ENCODE results near the gene DNAH10.

Gene DNAH10

DNA sequence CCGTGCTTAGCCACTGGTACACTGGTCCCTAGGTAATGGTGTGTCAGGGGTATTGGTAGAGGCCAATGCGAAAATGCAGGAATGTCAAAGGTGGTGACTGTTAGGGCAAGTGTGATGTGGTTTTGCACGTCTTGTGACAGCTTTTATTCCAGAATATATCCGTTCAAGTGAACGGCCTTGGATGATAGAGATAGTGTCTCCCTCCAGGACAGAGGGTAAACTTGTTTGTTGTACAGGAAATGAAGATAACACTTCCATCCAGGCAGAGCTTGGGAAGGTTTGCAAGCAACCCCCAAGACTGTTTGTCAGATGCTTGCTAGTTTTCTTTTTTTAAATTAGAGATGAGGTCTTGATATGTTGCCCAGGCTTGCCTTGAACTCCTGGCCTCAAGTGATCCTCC lies 84.2 kb downstream of the DNAH10 start:
- DNase-seq (ENCODE audit: low read depth): no peak
- TF ChIP-seq, protein P1, sequence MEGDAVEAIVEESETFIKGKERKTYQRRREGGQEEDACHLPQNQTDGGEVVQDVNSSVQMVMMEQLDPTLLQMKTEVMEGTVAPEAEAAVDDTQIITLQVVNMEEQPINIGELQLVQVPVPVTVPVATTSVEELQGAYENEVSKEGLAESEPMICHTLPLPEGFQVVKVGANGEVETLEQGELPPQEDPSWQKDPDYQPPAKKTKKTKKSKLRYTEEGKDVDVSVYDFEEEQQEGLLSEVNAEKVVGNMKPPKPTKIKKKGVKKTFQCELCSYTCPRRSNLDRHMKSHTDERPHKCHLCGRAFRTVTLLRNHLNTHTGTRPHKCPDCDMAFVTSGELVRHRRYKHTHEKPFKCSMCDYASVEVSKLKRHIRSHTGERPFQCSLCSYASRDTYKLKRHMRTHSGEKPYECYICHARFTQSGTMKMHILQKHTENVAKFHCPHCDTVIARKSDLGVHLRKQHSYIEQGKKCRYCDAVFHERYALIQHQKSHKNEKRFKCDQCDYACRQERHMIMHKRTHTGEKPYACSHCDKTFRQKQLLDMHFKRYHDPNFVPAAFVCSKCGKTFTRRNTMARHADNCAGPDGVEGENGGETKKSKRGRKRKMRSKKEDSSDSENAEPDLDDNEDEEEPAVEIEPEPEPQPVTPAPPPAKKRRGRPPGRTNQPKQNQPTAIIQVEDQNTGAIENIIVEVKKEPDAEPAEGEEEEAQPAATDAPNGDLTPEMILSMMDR (IDR thresholded peaks at IDR 0.05; ENCODE audit: low read depth, low read length, missing control alignments): no peak
- in situ Hi-C loops (cut with HindIII; ENCODE audit: low sequenced_read_pairs): no loop called here
- H3K4me3 ChIP-seq (ENCODE audit: low read depth, low read length): no peak overlapping the region

DNA sequence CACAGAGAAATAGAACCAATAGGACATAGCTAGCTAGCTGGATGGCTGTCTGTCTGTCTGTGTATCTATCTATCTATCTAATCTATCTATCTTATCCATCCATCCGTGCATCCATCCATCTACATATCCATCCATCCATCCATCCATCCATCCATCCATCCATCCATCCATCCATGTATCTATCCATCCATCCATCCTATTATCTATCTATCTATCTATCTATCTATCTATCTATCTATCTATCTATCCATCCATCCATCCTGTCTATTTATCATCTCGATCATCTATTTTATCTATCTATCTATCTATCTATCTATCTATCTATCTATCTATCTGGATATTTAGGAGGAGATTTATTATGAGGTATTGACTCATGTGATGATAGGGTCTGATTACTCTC lies 84.9 kb downstream of the DNAH10 start:
- DNase-seq (ENCODE audit: low read depth): no peak
- no peak overlapping the region for H3K4me3 ChIP-seq (ENCODE audit: low read depth, low read length)
- in situ Hi-C loops (cut with HindIII; ENCODE audit: low sequenced_read_pairs): no loop called here
- TF ChIP-seq, protein P1 (IDR thresholded peaks at IDR 0.05; ENCODE audit: low read depth, low read length, missing control alignments): no peak

DNA sequence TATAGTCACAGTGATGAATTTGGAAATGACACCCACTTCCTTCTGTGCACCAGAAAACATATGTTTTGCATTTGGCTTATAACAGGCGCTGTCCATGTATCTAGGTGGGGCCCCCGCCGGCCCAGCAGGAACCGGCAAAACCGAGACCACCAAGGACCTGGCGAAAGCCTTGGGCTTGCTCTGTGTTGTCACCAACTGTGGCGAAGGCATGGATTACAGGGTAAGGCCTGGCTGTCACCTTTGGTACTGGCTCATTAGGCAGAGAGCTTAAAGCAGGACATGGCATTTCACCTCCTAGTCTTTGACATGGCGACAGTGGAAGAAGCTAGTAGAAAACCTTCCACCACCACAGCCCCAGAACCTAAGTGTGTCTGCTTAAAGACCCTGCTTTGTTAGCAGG lies 85.8 kb downstream of the DNAH10 start:
- H3K4me3 ChIP-seq (ENCODE audit: low read depth, low read length): no peak overlapping the region
- no peak for DNase-seq (ENCODE audit: low read depth)
- in situ Hi-C loops (cut with HindIII; ENCODE audit: low sequenced_read_pairs): no loop called here
- TF ChIP-seq, protein P1 (IDR thresholded peaks at IDR 0.05; ENCODE audit: low read depth, low read length, missing control alignments): no peak

DNA sequence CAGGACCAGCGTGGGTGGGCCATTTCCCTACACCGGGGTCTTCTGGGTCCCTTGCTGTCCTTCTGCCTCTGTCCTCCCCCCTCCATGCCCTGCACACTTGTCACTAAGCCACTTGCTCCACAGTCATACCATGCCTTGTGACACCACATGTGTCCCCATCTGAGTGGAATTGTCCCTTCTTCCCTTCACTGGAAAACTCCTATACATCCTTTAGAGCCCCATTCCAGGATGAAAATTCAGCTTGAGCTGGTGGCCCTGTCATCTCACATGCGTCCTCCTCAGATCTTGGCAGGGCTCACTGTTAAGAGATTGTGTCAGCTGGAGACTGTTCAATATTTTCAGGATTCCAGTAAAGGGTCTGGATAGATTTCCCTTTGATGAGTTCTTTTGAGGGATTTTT lies 87.4 kb downstream of the DNAH10 start:
- in situ Hi-C loops (cut with HindIII; ENCODE audit: low sequenced_read_pairs): no loop called here
- H3K4me3 ChIP-seq (ENCODE audit: low read depth, low read length): no peak overlapping the region
- TF ChIP-seq, protein P1 (IDR thresholded peaks at IDR 0.05; ENCODE audit: low read depth, low read length, missing control alignments): no peak
- DNase-seq (ENCODE audit: low read depth): no peak

DNA sequence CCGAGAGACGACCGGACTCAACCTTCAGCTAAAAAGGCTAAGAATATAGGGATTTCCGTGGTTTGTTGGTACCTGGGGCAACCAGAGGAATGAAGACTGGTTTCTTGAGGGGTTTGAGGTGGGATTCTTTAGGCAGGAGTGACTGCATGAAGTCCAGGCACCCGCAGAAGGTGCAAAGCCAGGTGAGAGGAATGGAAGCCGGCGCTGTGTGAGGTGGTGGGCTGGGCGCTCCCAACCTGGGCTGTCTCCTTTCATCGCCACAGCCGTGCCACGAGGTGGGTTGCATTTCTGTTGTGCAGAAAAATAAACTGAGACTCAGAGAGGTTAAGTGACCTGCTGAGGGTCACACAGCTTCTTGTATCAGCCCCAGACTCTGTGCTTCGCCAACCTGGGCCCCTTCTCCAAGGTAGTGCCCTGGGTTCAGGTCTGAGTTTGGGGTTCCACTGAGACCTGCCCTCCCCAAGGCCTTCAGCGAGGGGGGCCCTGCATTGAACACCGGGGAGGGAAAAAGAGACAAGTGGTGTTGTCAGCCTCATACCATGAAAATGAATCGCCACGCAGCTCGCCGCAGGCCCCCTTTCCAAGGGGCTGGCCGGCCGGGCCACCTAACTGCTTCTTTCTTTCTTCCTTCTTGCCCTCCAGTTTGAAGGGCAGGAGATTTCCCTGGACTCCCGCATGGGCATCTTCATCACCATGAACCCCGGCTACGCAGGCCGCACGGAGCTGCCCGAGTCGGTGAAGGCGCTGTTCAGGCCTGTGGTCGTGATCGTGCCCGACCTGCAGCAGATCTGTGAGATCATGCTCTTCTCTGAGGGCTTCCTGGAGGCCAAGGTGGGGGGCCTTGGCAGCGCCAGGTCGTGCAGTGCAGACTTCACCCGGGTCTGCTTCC lies 88.4 kb downstream of the DNAH10 start:
- DNase-seq (ENCODE audit: low read depth): no peak
- no peak overlapping the region for H3K4me3 ChIP-seq (ENCODE audit: low read depth, low read length)
- TF ChIP-seq, protein P1 (IDR thresholded peaks at IDR 0.05; ENCODE audit: low read depth, low read length, missing control alignments): no peak
- in situ Hi-C loops (cut with HindIII; ENCODE audit: low sequenced_read_pairs): no loop called here

DNA sequence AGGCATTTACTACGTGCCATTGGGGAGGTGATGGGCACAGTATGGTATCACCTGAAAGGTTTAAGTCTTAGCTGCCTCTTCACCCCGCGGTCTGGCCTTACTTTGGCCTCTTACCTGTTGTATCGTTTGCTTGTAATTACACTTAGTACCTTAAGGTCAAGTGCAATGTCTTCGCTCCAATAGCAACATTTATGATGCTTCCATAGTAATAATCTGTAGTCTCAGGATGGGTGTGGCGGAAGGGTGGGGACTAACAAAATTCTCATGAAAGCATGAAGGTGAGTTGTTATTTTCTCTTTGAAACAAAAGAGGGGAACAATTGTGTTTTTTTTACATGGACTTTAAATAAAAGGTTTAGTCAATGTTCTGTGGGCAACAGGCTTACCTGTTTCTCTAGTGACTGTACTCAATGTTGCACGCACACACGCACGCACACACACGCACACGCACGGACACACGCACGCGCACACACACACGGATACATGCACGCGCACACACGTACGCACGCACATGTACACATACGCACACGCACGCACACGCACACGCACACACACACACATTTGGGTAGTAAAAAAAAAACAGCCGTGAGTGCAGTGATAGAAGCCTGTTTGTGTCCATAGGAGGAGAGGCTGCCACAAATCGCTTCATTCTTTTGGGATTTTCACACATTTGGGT lies 91.4 kb downstream of the DNAH10 start:
- H3K4me3 ChIP-seq (ENCODE audit: low read depth, low read length): no peak overlapping the region
- in situ Hi-C loops (cut with HindIII; ENCODE audit: low sequenced_read_pairs): no loop called here
- TF ChIP-seq, protein P1 (IDR thresholded peaks at IDR 0.05; ENCODE audit: low read depth, low read length, missing control alignments): no peak
- DNase-seq (ENCODE audit: low read depth): no peak
